ENCODE results near the gene CAPN5. TPM values are rescaled to one million over a fixed set of nuclear protein-coding genes. Genes with fewer than 3 reads are reported as not detected.

The CAPN5 gene
- total RNA-seq, 1 experiment from 2014 or later: 17.3 TPM

GRCh38 chr11:77056814-77057402 is 9.9 kb upstream of the CAPN5 start:
- Histone ChIP-seq H3K36me3 (ENCODE audit: control insufficient read depth, insufficient read depth, low read length) (no peaks in the 10 kb centered on the region), H3K9me3 (ENCODE audit: control insufficient read depth, insufficient read depth, low read depth, low read length) (peaks cover 7% of the 10 kb centered on the region; the same call in 1 of the 2 replicates), H3K4me3 (ENCODE audit: low read depth in 2 of 2, low read length in 2 of 2) (no peak overlapping the region), H3K4me1 (ENCODE audit: control insufficient read depth, insufficient read depth, low read length) (no peaks in the 10 kb centered on the region), H3K27me3 (ENCODE audit: control insufficient read depth, insufficient read depth, low read length) (no peaks in the 10 kb centered on the region), H3K27ac (ENCODE audit: low read length) (no peak overlapping the region)
- TF ChIP-seq, protein P1, sequence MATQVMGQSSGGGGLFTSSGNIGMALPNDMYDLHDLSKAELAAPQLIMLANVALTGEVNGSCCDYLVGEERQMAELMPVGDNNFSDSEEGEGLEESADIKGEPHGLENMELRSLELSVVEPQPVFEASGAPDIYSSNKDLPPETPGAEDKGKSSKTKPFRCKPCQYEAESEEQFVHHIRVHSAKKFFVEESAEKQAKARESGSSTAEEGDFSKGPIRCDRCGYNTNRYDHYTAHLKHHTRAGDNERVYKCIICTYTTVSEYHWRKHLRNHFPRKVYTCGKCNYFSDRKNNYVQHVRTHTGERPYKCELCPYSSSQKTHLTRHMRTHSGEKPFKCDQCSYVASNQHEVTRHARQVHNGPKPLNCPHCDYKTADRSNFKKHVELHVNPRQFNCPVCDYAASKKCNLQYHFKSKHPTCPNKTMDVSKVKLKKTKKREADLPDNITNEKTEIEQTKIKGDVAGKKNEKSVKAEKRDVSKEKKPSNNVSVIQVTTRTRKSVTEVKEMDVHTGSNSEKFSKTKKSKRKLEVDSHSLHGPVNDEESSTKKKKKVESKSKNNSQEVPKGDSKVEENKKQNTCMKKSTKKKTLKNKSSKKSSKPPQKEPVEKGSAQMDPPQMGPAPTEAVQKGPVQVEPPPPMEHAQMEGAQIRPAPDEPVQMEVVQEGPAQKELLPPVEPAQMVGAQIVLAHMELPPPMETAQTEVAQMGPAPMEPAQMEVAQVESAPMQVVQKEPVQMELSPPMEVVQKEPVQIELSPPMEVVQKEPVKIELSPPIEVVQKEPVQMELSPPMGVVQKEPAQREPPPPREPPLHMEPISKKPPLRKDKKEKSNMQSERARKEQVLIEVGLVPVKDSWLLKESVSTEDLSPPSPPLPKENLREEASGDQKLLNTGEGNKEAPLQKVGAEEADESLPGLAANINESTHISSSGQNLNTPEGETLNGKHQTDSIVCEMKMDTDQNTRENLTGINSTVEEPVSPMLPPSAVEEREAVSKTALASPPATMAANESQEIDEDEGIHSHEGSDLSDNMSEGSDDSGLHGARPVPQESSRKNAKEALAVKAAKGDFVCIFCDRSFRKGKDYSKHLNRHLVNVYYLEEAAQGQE (IDR thresholded peaks at IDR 0.05; ENCODE audit: insufficient read depth in 1 of 2, low read depth in 2 of 2, low read length in 1 of 2): no peak
- TF ChIP-seq SIN3A (IDR thresholded peaks at IDR 0.05; ENCODE audit: borderline replicate concordance, insufficient read depth, low read depth, low read length) (no peak), POLR2AphosphoS5 (IDR thresholded peaks at IDR 0.05; ENCODE audit: low read depth, low read length) (no peak), TCF7L2 (IDR thresholded peaks at IDR 0.05; ENCODE audit: low read depth, low read length) (no peak), CTCF (IDR thresholded peaks at IDR 0.05) (no peak)
- no peak for DNase-seq (ENCODE audit: low read depth, low spot score)
- ATAC-seq: no peak
- intact Hi-C loops (cut with micrococcal nuclease; ENCODE audit: unreplicated experiment): no loop called here
- BruUV-seq (replicated peaks): no TSS peak
- CTCF ChIA-PET: no interaction called here
- POLR2A ChIA-PET: interaction anchor here (0.5 kb wide), 1 partner anchor 10 kb away, joined by 6 read pairs; no protein-coding TSS in a partner anchor
- in situ Hi-C loops (cut with HindIII; ENCODE audit: low pct_unique_long_range_greater_than_20kb, low sequenced_read_pairs): no loop called here

DNA sequence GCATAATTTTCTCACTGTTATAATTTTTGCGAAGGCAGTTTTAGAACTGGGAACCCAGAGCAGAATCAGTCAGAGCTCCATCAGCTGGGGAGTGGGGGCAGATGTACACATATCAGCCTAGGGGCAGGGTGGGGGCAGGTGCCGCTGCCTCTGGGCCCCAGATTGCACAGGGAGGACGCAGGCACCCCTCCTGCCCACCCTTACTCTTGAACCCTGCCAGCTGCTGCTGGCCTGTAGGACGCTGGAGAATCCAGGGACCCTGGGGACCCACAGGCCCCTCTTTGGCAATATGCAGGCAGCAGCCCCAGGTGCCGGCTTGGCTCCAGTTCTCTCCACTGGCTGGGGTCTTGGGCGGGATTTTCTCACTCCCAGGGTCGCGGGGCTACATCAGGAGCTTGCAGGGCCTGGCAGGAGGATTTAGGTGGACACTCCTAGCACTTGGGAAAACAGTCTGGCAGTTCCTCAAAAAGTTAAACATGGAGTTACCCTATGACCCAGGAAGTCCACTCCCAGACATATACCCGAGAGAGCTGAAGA is 8.8 kb upstream of the CAPN5 start:
- H3K27me3 ChIP-seq (ENCODE audit: control insufficient read depth, insufficient read depth, low read length): no peaks in the 10 kb centered on the region
- CTCF ChIA-PET: no interaction called here
- H3K27ac ChIP-seq (ENCODE audit: low read length): no peak overlapping the region
- TF ChIP-seq SIN3A (IDR thresholded peaks at IDR 0.05; ENCODE audit: borderline replicate concordance, insufficient read depth, low read depth, low read length) (no peak), TCF7L2 (IDR thresholded peaks at IDR 0.05; ENCODE audit: low read depth, low read length) (no peak), POLR2AphosphoS5 (IDR thresholded peaks at IDR 0.05; ENCODE audit: low read depth, low read length) (no peak), CTCF (IDR thresholded peaks at IDR 0.05) (no peak)
- TF ChIP-seq, protein P1 (IDR thresholded peaks at IDR 0.05; ENCODE audit: insufficient read depth in 1 of 2, low read depth in 2 of 2, low read length in 1 of 2): no peak
- POLR2A ChIA-PET: no interaction called here
- H3K4me3 ChIP-seq (ENCODE audit: low read depth in 2 of 2, low read length in 2 of 2): no peak overlapping the region
- BruUV-seq (replicated peaks): no TSS peak
- DNase-seq (ENCODE audit: low read depth, low spot score) (no peak), ATAC-seq (no peak)
- H3K9me3 ChIP-seq (ENCODE audit: control insufficient read depth, insufficient read depth, low read depth, low read length): peaks cover 7% of the 10 kb centered on the region; the same call in 1 of the 2 replicates
- H3K36me3 ChIP-seq (ENCODE audit: control insufficient read depth, insufficient read depth, low read length): no peaks in the 10 kb centered on the region
- in situ Hi-C loops (cut with HindIII; ENCODE audit: low pct_unique_long_range_greater_than_20kb, low sequenced_read_pairs): no loop called here
- intact Hi-C loops (cut with micrococcal nuclease; ENCODE audit: unreplicated experiment): no loop called here
- H3K4me1 ChIP-seq (ENCODE audit: control insufficient read depth, insufficient read depth, low read length): no peaks in the 10 kb centered on the region
